Right cardiac atrium (tissue), 5 donors: Measurements from ENCODE around the gene ACTC1. TPM values are rescaled to one million over a fixed set of nuclear protein-coding genes. Genes with fewer than 3 reads are reported as not detected.

Source experiments
- ATAC-seq, 2 donors: fragments of 200-7000 bp; cut with Tn5 transposase; one replicate each; pipeline versions ENCODE4 v1.8.0 to v1.9.1; 2020; ENCODE audit warnings: moderate library complexity in 2 of 2, mild to moderate bottlenecking in 1 of 2
- DNase-seq, 3 donors: peaks; one replicate each; pipeline ENCODE4 v3.0.0-alpha.2; 2020
- H3K27ac ChIP-seq: one replicate; pipeline ENCODE4 v1.5.1; 2013; ENCODE audit warnings: mild to moderate bottlenecking, low read length, control low read depth, moderate library complexity
- H3K27me3 ChIP-seq: one replicate; pipeline ENCODE4 v1.6.1; 2013; ENCODE audit not compliant: control insufficient read depth, insufficient read depth
- H3K4me1 ChIP-seq: one replicate; pipeline ENCODE4 v1.6.1; 2013; ENCODE audit warnings: low read length; ENCODE audit not compliant: control insufficient read depth, insufficient read depth
- H3K4me3 ChIP-seq: one replicate; pipeline ENCODE4 v1.5.1; 2013; ENCODE audit warnings: low read length, control low read depth
- H3K9me3 ChIP-seq: one replicate; pipeline ENCODE4 v1.6.1; 2013; ENCODE audit warnings: low read length; ENCODE audit not compliant: control insufficient read depth
- WGBS: extraction: QIAGEN DNeasy Blood & Tissue Kit; methylation state at CpG from one replicate; pipeline ENCODE4 v1.1.7; 2013; 5-methylcytosine and 5-hydroxymethylcytosine counted together
- intact Hi-C, 4 donors: fragments of 100-400 bp; cut with DNase I; formaldehyde crosslinking; loops; one replicate each; pipeline versions ENCODE4 v1.11.0 to v1.14.0; 2022 to 2023
- polyA plus RNA-seq: library from polyadenylated mRNA; stranded (reverse); fragments of 200-250 nt; gene quantifications from one replicate; pipeline ENCODE4 v1.2.3, GENCODE V29; 2013
- total RNA-seq, 4 donors: library from RNA; stranded (reverse); fragmentation: NEBNext Ultra II Directional; extraction: Animal tissue kit (Norgen Biotek cat#: 25700); gene quantifications; one replicate each; pipeline ENCODE4 v1.2.1, GENCODE V29; 2021
- donor health status: healthy with polysubstance abuse.
- donor health status: DM: no; HTN: yes; CAD: no.
- donor health status: DM: no; HTN: no; CAD: no.
- donor health status: DM: no; HTN: yes; CAD: no; lungs with severe emphysema.
- donor health status: DM: yes; HTN: yes; CAD: no.

Gene ACTC1
- total and polyA plus RNA-seq, 5 donors: 9,200 to 14,744 (median 12,784) TPM

- peak; percentile 73 to 92 (median 89) for DNase-seq
- H3K9me3 ChIP-seq: no peaks in the 10 kb centered on the region
- intact Hi-C loops: loop anchor here in 1 of 4 donors (10.0 kb wide), 1 partner anchor 105 kb away; no protein-coding TSS in a partner anchor
- H3K4me3 ChIP-seq: no peak overlapping the region
- 19% methylated on average over 16 of the region's 16 CpGs for WGBS
- H3K4me1 ChIP-seq: peaks cover 7% of the 10 kb centered on the region
- ATAC-seq: peak; percentile 20 to 49
- peak overlapping the region; percentile 89 for H3K27ac ChIP-seq
- H3K27me3 ChIP-seq: peaks cover 2% of the 10 kb centered on the region
These were observed 4.1 kb upstream of the ACTC1 start for GRCh38 chr15:34799149-34800101.

GRCh38 chr15:34796847-34797435 is 1.6 kb upstream of the ACTC1 start:
- ATAC-seq: peak; percentile 39 to 42
- no peak overlapping the region for H3K4me3 ChIP-seq
- intact Hi-C loops: loop anchor here in 1 of 4 donors (10.0 kb wide), 1 partner anchor 108 kb away; no protein-coding TSS in a partner anchor

DNA sequence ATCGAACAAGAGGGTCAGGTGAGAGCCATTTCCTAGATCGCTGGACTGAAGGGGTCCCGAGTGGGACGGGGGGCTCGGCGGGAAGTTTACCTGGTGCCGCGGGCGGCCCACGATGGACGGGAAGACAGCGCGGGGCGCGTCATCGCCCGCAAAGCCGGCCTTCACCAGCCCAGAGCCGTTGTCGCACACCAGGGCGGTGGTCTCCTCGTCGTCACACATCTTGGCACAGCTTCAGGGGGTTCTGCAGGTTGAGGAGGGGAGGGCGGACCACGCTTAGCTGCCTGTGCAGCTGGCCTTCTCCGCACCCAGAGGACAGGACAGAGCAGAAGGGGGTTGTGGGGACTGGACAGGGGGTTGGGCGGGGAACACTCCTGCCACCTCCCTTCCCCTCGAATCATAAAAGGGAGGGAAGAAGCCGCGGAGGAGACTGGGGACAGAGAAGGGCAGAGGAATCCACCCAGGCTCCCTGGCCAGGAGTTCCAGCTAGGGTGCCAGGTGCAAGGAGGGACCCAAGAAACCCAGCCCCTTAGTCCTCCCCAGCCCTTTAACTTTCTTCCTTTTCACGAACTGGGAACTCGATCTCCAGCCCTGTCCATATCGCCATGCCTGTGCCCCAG is 651 bp downstream of the ACTC1 start:
- Histone ChIP-seq H3K4me1 (peaks cover 4% of the 10 kb centered on the region), H3K9me3 (no peaks in the 10 kb centered on the region), H3K4me3 (peak overlapping the region; percentile 45), H3K27me3 (no peaks in the 10 kb centered on the region), H3K27ac (peak overlapping the region; percentile 85)
- ATAC-seq: no peak
- intact Hi-C loops: loop anchor here in 2 of 4 donors (5.0 to 10.0 kb wide), 2 partner anchors 72 to 110 kb away; no protein-coding TSS in a partner anchor
- WGBS: 18% methylated on average over 33 of the region's 33 CpGs
- peak in 2 of 3 donors; percentile 22 to 56 for DNase-seq

More at GRCh38 chr15:34796847-34797435, 1.6 kb upstream of the ACTC1 start:
- Histone ChIP-seq H3K27me3 (no peaks in the 10 kb centered on the region), H3K27ac (peak overlapping the region; percentile 92), H3K9me3 (no peaks in the 10 kb centered on the region), H3K4me1 (peaks cover 7% of the 10 kb centered on the region)
- 20% methylated on average over 5 of the region's 5 CpGs for WGBS
- DNase-seq: peak; percentile 15 to 55 (median 35)

GRCh38 chr15:34793901-34794300 is 1.4 kb downstream of the ACTC1 start:
- no peak for ATAC-seq
- H3K27ac ChIP-seq: peak overlapping the region; percentile 85
- no peaks in the 10 kb centered on the region for H3K9me3 ChIP-seq
- WGBS: 31% methylated on average over 2 of the region's 2 CpGs
- H3K4me3 ChIP-seq: peak overlapping the region; percentile 45
- no peaks in the 10 kb centered on the region for H3K4me1 ChIP-seq
- peak in 1 of 3 donors; percentile 30 for DNase-seq
- H3K27me3 ChIP-seq: no peaks in the 10 kb centered on the region
- intact Hi-C loops: loop anchor here in 2 of 4 donors (5.0 to 10.0 kb wide), 2 partner anchors 72 to 111 kb away; no protein-coding TSS in a partner anchor

DNA sequence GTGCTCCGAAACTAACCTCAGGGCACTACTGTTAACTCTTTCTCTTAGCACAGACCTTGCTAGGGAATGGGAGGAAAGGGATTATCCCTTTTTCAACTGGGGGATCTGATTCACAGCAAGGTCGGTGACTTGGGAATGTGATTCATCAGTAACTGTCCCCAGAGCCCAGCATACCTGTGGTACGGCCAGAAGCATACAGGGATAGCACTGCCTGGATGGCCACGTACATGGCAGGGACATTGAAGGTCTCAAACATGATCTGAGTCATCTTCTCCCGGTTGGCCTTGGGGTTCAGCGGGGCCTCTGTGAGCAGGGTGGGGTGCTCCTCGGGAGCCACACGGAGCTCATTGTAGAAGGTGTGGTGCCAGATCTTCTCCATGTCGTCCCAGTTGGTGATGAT is 2.3 kb downstream of the ACTC1 start:
- H3K4me3 ChIP-seq: peak overlapping the region; percentile 45
- ATAC-seq (no peak), DNase-seq (peak in 1 of 3 donors; percentile 6)
- H3K27ac ChIP-seq: peak overlapping the region; percentile 46
- no peaks in the 10 kb centered on the region for H3K27me3 ChIP-seq
- 59% methylated on average over 9 of the region's 9 CpGs for WGBS
- H3K9me3 ChIP-seq: no peaks in the 10 kb centered on the region
- H3K4me1 ChIP-seq: no peaks in the 10 kb centered on the region
- intact Hi-C loops: loop anchor here in 2 of 4 donors (5.0 to 10.0 kb wide), 2 partner anchors 71 to 112 kb away; no protein-coding TSS in a partner anchor

DNA sequence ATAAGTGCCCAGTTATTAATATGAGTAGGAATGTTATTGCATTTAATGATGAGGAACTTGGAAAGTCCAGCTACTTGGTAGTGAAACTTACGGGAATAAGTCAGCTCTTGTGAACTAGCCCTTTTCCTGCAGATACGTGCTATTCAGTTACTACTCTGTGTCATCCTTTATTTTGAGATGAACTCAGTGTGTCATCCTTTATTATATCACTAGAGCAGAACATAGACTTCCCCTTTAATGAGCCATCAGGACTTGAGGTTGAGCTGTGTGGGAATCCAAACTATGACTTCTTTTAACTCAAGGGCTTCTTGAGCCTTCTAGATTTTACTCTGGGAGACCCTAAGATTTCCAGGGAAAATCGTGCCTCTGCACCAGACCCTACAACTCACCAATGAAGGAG is 3.6 kb downstream of the ACTC1 start:
- no peaks in the 10 kb centered on the region for H3K4me1 ChIP-seq
- no peaks in the 10 kb centered on the region for H3K9me3 ChIP-seq
- no peak for ATAC-seq
- H3K27me3 ChIP-seq: no peaks in the 10 kb centered on the region
- peak overlapping the region; percentile 87 for H3K27ac ChIP-seq
- no peak for DNase-seq
- H3K4me3 ChIP-seq: peak overlapping the region; percentile 45
- WGBS: 59% methylated on average over 3 of the region's 3 CpGs
- intact Hi-C loops: loop anchor here in 2 of 4 donors (5.0 to 10.0 kb wide), 2 partner anchors 69 to 113 kb away; no protein-coding TSS in a partner anchor

- Histone ChIP-seq H3K9me3 (no peaks in the 10 kb centered on the region), H3K4me3 (no peak overlapping the region), H3K4me1 (no peaks in the 10 kb centered on the region), H3K27me3 (no peaks in the 10 kb centered on the region), H3K27ac (no peak overlapping the region)
- WGBS: 69% methylated on average over 6 of the region's 6 CpGs
- intact Hi-C loops: loop anchor here in 2 of 4 donors (5.0 to 10.0 kb wide), 2 partner anchors 68 to 115 kb away; no protein-coding TSS in a partner anchor
- ATAC-seq: peak in 1 of 2 donors; percentile 1
- DNase-seq: no peak
These were observed 5.2 kb downstream of the ACTC1 start for GRCh38 chr15:34790121-34790520.

- H3K9me3 ChIP-seq: no peaks in the 10 kb centered on the region
- no peak overlapping the region for H3K4me3 ChIP-seq
- DNase-seq (no peak), ATAC-seq (peak; percentile 44 to 47)
- no peaks in the 10 kb centered on the region for H3K27me3 ChIP-seq
- intact Hi-C loops: loop anchor here in 1 of 4 donors (10.0 kb wide), 1 partner anchor 75 kb away; no protein-coding TSS in a partner anchor
- WGBS: 51% methylated on average over 7 of the region's 7 CpGs
- H3K27ac ChIP-seq: peak overlapping the region; percentile 25
- H3K4me1 ChIP-seq: no peaks in the 10 kb centered on the region
These were observed 6.0 kb downstream of the ACTC1 start for GRCh38 chr15:34789326-34789725.

DNA sequence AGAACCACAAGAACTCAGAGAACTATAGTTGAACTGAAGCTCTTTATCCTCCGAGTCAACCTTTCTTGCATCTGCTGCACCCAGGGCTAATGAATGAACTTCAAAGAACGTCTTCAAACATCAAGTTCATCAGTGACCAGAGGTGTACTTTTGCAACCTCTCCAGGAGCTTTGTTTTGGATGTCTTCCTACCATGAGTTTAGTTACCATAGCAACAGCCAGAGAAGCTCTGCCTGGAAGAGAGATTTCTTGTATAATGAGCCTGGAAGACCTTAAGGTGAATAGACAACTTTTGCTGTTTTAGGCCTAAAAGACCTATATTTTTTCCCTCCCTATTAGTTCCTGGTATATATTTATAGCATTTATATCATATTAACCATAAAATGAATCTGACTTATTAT is 9.1 kb downstream of the ACTC1 start:
- intact Hi-C loops: loop anchor here in 1 of 4 donors (10.0 kb wide), 1 partner anchor 71 kb away; no protein-coding TSS in a partner anchor
- no peak for DNase-seq
- Histone ChIP-seq H3K9me3 (no peaks in the 10 kb centered on the region), H3K27me3 (no peaks in the 10 kb centered on the region), H3K4me1 (no peaks in the 10 kb centered on the region), H3K27ac (no peak overlapping the region), H3K4me3 (no peak overlapping the region)
- WGBS: 74% methylated on average over 2 of the region's 2 CpGs
- ATAC-seq: no peak

- intact Hi-C loops: loop anchor here in 1 of 4 donors (10.0 kb wide), 1 partner anchor 69 kb away; no protein-coding TSS in a partner anchor
- Histone ChIP-seq H3K9me3 (no peaks in the 10 kb centered on the region), H3K27ac (no peak overlapping the region), H3K4me1 (no peaks in the 10 kb centered on the region), H3K4me3 (no peak overlapping the region), H3K27me3 (no peaks in the 10 kb centered on the region)
- DNase-seq (no peak), ATAC-seq (no peak)
These were observed 11.4 kb downstream of the ACTC1 start for GRCh38 chr15:34783991-34784390.
